Brain microvascular endothelial cell (primary cell): ENCODE results near the gene CFAP70.

Source experiments
- DNase-seq: peaks from one replicate; pipeline ENCODE4 v3.0.0-alpha.2; 2020
- H3K27ac ChIP-seq: fragments of 250-450 bp; sonication (Bioruptor Pico); 2 replicates; pipeline ENCODE4 v1.5.1; 2020; ENCODE audit warnings: mild to moderate bottlenecking, moderate library complexity
- H3K27me3 ChIP-seq: fragments of 250-450 bp; sonication (Bioruptor Pico); replicated peaks from 2 replicates; pipeline ENCODE4 v1.5.1; 2020; ENCODE audit warnings: mild to moderate bottlenecking
- H3K36me3 ChIP-seq: fragments of 250-450 bp; sonication (Bioruptor Pico); replicated peaks from 2 replicates; pipeline ENCODE4 v1.5.1; 2020; ENCODE audit warnings: mild to moderate bottlenecking
- H3K4me3 ChIP-seq: 2 replicates; pipeline ENCODE4 v1.5.1; 2011; ENCODE audit warnings: low read depth, mild to moderate bottlenecking, control low read depth, low read length, moderate library complexity
- in situ Hi-C: cut with HindIII; loops from 2 replicates; pipeline ENCODE4 v1.10.0; 2017; ENCODE audit warnings: low sequenced_read_pairs, low pct_ligation_motif_present
- TF ChIP-seq, protein P1 (sequence below): IDR thresholded peaks from 2 replicates; pipeline ENCODE4 v1.5.1; 2011; ENCODE audit warnings: low read depth, mild to moderate bottlenecking, moderate library complexity, low read length, control low read depth, inconsistent platforms; ENCODE audit errors: missing control alignments

The CFAP70 gene

DNA sequence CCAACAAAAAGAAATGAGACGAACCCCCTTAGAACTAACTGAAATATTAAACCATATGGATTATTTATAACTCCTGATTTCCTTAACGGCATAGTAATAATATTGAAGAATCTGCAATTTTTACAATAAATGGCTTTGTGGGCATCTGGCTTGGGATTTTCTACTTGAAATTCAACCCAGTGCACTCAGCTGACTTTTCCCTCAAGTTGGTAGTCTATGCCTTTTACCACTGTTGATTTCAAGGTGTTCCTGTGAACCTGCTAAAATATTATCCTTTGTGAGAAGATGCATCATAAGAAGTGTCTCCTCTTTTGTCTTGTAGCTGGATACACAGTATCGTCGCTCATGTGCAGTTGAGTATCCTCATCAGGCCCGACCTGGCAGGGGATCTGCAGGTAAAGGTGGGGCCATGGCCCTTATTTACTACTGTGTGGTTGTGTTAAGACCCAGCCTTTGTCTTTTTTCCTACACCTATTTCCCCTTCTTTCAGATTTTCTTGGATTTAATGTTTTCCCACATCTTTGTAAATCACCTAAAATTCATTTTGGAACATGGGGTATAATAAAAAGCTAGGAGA lies 119.6 kb downstream of the CFAP70 start:
- no peak overlapping the region for H3K4me3 ChIP-seq
- H3K36me3 ChIP-seq, result peaks cover 26% of the 10 kb centered on the region

DNA sequence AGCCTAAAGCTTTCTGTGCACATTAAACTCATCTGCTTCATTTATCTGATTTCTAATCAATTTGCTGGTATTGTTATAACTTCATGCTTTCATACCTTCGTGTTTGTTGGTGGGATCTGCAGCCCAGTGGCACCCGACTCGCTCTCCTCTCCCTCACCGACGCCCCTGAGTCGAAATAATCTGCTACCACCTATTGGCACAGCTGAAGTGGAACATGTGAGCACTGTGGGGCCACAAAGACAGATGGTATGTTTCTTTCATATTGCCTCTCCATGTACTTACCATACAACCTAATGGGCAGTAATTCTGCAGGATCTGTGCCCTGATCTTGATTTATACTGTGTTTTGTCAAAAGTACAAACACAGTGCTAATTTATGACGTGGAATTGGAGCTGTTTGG lies 124.0 kb downstream of the CFAP70 start:
- no peak for DNase-seq
- Histone ChIP-seq H3K4me3 (no peak overlapping the region), H3K27ac (no peak overlapping the region), H3K27me3 (no peaks in the 10 kb centered on the region), H3K36me3 (peaks cover 8% of the 10 kb centered on the region)
- in situ Hi-C loops, result no loop called here
- TF ChIP-seq, protein P1, sequence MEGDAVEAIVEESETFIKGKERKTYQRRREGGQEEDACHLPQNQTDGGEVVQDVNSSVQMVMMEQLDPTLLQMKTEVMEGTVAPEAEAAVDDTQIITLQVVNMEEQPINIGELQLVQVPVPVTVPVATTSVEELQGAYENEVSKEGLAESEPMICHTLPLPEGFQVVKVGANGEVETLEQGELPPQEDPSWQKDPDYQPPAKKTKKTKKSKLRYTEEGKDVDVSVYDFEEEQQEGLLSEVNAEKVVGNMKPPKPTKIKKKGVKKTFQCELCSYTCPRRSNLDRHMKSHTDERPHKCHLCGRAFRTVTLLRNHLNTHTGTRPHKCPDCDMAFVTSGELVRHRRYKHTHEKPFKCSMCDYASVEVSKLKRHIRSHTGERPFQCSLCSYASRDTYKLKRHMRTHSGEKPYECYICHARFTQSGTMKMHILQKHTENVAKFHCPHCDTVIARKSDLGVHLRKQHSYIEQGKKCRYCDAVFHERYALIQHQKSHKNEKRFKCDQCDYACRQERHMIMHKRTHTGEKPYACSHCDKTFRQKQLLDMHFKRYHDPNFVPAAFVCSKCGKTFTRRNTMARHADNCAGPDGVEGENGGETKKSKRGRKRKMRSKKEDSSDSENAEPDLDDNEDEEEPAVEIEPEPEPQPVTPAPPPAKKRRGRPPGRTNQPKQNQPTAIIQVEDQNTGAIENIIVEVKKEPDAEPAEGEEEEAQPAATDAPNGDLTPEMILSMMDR, result no peak

More for the DNA sequence above, 119.6 kb downstream of the CFAP70 start:
- Histone ChIP-seq H3K27ac (no peak overlapping the region), H3K27me3 (no peaks in the 10 kb centered on the region)
- TF ChIP-seq, protein P1, result no peak
- no peak for DNase-seq
- in situ Hi-C loops, result no loop called here

DNA sequence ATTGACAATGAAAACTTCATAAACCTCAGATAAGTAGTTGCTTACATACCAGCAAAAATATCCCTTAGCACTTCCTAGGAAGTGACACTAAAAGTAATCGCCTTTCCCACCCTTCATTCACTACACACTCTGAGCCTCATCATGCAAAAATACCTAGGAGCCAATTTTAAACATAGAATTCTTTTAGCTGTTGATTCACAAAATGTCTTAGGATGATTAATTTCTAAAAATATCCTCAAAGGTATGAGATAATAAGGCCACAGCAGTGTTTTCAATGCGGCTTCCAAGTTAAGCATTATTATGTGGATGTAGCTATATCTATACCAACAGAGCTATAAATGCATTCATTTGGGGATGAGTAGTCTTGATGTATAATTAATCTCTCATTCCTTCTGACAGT lies 124.8 kb downstream of the CFAP70 start:
- Histone ChIP-seq H3K27ac (no peak overlapping the region), H3K36me3 (peaks cover 5% of the 10 kb centered on the region), H3K4me3 (no peak overlapping the region), H3K27me3 (no peaks in the 10 kb centered on the region)
- TF ChIP-seq, protein P1, result no peak
- in situ Hi-C loops, result no loop called here
- no peak for DNase-seq

DNA sequence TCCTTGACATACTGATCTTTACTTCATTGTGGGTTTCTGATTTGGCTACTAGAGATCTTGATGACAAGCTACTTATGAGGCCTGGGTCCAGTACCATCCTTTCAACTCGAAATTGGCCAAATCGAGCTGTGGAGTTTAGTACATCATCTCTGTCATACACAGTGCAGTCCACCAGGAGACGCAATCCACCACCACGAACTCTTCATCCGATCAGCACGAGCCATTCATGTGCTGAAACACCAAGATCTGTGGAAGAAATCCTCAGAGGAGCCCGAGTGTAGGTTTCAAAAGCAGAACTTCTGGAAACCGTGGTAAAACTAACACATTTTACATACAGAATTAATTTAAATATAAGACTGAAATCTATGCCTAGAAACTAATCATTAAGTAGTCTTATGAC lies 125.8 kb downstream of the CFAP70 start:
- in situ Hi-C loops, result no loop called here
- Histone ChIP-seq H3K4me3 (no peak overlapping the region), H3K27ac (no peak overlapping the region), H3K36me3 (peaks cover 5% of the 10 kb centered on the region), H3K27me3 (no peaks in the 10 kb centered on the region)
- no peak for DNase-seq
- TF ChIP-seq, protein P1, result peak; percentile 36

DNA sequence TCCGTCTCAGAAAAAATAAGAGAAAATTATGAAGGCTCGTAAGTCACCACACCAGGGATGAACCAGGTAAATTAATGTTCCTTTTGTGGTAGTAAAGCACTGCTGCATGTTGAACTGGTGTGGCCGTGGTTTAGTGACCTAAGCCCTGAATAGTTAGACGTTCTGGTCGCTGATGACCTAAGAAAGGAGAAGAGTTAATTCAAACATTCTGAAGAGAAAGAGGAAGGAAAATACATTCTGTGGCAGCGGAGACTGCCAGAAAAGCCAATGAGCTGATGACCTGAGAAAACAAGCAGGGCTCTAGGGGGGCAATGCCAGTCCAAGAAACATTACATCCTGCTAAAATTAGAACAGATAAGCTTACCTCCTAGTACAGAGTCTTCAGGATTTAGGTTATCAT lies 129.1 kb downstream of the CFAP70 start:
- in situ Hi-C loops, result no loop called here
- TF ChIP-seq, protein P1, result no peak
- DNase-seq, result no peak
- peaks cover 5% of the 10 kb centered on the region for H3K36me3 ChIP-seq
- H3K27ac ChIP-seq, result no peak overlapping the region
- H3K4me3 ChIP-seq, result no peak overlapping the region
- no peaks in the 10 kb centered on the region for H3K27me3 ChIP-seq

DNA sequence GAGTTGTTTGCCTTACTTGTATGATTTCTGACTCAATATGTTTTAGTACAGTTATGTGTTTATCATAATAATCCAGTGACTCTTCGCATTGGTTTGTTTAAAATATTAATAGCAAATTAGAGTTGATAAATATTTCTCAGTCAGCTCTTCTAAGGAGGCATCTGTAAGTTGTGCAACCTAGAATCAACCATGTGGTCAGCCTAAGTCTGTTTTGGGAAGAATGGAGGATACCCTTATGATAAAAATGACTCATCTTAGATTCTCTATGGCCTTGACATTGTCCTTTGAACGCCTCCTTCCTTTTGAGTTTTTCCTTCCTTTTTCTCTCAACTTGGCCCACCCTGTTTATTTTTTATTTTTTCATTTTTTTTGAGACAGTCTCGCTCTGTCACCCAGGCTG lies 130.4 kb downstream of the CFAP70 start:
- in situ Hi-C loops, result no loop called here
- Histone ChIP-seq H3K27me3 (no peaks in the 10 kb centered on the region), H3K27ac (no peak overlapping the region), H3K4me3 (no peak overlapping the region), H3K36me3 (peaks cover 2% of the 10 kb centered on the region)
- TF ChIP-seq, protein P1, result no peak
- DNase-seq, result no peak
